CD4-positive, alpha-beta T cell treated with Interleukin-15 for 1 hour (primary cell): ENCODE results near the gene OR10AD1.

ENCODE experiments used
- DNase-seq: peaks from one replicate; pipeline ENCODE4 v3.0.0-alpha.2; 2020

Gene OR10AD1

GRCh38 chr12:48189331-48190125, 13.6 kb downstream of the OR10AD1 start:
- DNase-seq = peak; percentile 63

- no peak for DNase-seq
These were observed 15.0 kb downstream of the OR10AD1 start for GRCh38 chr12:48187916-48188695.

GRCh38 chr12:48185181-48185919, 17.7 kb downstream of the OR10AD1 start:
- DNase-seq = no peak

- no peak for DNase-seq
These were observed 18.6 kb downstream of the OR10AD1 start for GRCh38 chr12:48184549-48184922.

GRCh38 chr12:48183876-48184548, 19.1 kb downstream of the OR10AD1 start:
- DNase-seq = no peak

- peak; percentile 84 for DNase-seq
These were observed 19.8 kb downstream of the OR10AD1 start, which contains the start of gene CCDC184 for GRCh38 chr12:48183091-48183875. Gene CCDC184, plus strand, starts transcription at chr12:48183644. Its CDS starts 479 bp downstream, at chr12:48184123.

- no peak for DNase-seq
These were observed 20.5 kb downstream of the OR10AD1 start for GRCh38 chr12:48182631-48183030.

- DNase-seq = no peak
These were observed 22.1 kb downstream of the OR10AD1 start for GRCh38 chr12:48180857-48181495.

- DNase-seq = no peak
These were observed 22.7 kb downstream of the OR10AD1 start for GRCh38 chr12:48180424-48180823.

- no peak for DNase-seq
These were observed 23.6 kb downstream of the OR10AD1 start for GRCh38 chr12:48179466-48179865.

- no peak for DNase-seq
These were observed 25.1 kb downstream of the OR10AD1 start for GRCh38 chr12:48177982-48178381.

GRCh38 chr12:48176417-48176751, 26.7 kb downstream of the OR10AD1 start:
- DNase-seq = no peak

GRCh38 chr12:48175613-48176416, 27.3 kb downstream of the OR10AD1 start:
- DNase-seq = no peak

- no peak for DNase-seq
These were observed 34.1 kb downstream of the OR10AD1 start for GRCh38 chr12:48169011-48169410.

GRCh38 chr12:48165089-48165981, 37.8 kb downstream of the OR10AD1 start:
- peak; percentile 34 for DNase-seq

GRCh38 chr12:48164451-48164850, 38.6 kb downstream of the OR10AD1 start:
- DNase-seq = no peak

- no peak for DNase-seq
These were observed 39.8 kb downstream of the OR10AD1 start for GRCh38 chr12:48163150-48163747.

- DNase-seq = no peak
These were observed 42.3 kb downstream of the OR10AD1 start for GRCh38 chr12:48160807-48161206.

GRCh38 chr12:48160046-48160445, 43.0 kb downstream of the OR10AD1 start:
- DNase-seq = no peak
